HG02623 (cell line): ENCODE results near the gene TMIGD1.

ENCODE experiments used
- ATAC-seq: cut with Tn5 transposase; IDR thresholded peaks from one replicate; pipeline ENCODE4 v1.9.1; 2021; ENCODE audit warnings: moderate library complexity; ENCODE audit not compliant: unreplicated experiment

The TMIGD1 gene

DNA sequence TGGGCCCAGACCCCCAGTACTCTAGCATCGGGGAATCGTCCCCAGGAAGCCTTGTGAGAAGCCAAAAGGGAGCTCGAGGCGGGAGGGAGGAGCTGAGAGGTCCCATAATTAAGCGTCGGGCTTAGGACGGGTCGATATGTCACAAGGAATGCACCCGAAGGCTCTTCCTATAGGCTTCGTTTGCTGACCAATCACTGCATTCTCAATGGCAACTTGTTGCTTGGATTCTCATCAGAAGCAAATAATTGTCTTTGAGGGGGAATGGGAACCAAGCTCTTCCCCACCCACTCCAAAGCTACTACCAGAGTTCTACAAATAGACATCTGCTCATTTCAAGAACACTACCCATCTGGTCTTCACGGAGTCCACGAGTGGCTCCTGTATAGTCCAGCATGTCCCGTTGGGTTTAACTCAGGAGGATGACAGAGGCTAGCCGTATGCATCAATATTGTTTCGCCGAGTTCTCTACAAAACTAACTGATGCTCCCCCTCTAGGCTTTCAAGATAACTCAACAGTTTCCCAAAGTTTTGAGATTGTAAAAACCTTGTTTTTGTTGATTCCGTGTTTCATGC, 41.5 kb downstream of the TMIGD1 start:
- ATAC-seq: no peak

DNA sequence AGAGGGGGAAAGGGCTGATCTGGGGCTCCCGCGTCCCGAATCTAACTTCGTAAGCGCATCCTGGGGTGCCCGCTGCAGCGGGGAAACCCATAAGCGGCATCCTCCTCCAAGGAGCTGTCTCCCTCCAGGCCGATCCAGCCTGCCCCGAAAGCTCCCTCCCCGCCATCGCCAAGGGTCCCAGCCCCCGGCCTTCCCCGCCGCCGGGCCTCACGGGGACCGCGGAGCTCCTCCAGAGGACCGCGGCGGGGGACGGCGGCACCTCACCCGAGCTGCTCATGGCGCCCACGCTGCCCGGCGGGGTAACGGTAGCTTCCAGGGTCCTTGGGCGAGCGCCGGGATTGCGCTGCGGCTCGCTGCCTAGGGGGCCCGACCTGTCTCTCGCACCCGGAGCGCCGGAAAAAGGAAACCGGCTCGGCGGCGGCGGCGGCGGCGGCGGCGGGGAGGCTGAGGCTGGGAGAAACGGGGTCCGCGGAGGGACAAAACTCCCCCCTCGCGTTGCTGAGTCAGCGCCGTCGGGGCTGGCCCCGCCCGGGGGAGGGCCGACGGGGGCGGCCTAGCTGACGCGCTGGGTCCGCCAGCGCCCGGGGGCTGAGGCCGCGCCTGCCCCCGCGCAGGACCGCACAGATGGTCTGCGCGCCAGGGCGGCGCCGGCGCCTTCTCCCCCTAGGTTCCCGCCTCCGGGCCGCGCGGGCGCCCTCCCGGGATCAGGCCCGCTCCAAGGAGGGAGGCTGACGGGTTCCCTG, 42.1 kb downstream of the TMIGD1 start, which contains the start of gene BLMH:
Gene BLMH, minus strand, starts transcription at position 402 of the 743 bp plus-strand sequence. Its CDS starts 125 bp downstream, at position 277.
- ATAC-seq: peak; percentile 48

- peak; percentile 42 for ATAC-seq
These were observed 42.9 kb downstream of the TMIGD1 start for GRCh38 chr17:30290696-30291542.

- ATAC-seq: no peak
These were observed 43.8 kb downstream of the TMIGD1 start for GRCh38 chr17:30290077-30290476.

GRCh38 chr17:30279156-30279555, 54.7 kb downstream of the TMIGD1 start:
- ATAC-seq: no peak

DNA sequence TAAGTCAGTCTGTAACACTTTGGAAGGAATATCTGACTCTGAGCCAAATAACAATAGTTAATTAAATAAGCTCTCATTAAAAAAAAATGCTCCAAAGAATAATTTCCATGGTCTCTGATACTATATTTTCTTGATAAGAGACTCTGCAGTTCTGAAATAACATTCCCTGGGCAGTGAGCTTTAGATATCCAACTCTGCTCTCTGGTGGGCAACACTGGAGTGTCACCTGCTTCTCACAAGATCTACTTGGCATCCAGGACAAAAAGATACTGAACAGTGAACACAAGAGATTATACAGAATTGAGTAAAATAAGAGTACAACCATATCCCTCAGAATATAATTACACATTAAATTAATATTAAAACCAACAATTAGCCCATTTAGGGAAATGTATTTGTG, 55.8 kb downstream of the TMIGD1 start:
- ATAC-seq: no peak

DNA sequence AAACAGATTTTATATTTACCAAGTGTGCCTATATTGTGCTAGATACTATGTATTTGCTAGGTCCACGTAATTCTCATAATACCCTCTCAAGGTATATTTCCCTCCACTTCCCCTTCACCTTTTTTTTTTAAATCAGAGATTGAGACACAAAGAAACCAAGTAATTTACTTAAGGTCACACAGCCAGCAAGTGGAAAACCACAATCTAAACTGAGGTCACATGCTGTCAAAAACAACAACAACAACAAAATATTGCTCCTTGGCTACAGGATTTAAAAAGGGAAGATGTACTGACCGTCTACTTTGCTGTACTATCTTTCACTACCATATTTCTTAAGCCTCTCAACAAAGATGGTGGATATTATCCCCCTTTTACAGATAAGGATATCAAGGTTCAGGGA, 57.9 kb downstream of the TMIGD1 start:
- no peak for ATAC-seq

- ATAC-seq: no peak
These were observed 59.0 kb downstream of the TMIGD1 start for GRCh38 chr17:30274887-30275286.

DNA sequence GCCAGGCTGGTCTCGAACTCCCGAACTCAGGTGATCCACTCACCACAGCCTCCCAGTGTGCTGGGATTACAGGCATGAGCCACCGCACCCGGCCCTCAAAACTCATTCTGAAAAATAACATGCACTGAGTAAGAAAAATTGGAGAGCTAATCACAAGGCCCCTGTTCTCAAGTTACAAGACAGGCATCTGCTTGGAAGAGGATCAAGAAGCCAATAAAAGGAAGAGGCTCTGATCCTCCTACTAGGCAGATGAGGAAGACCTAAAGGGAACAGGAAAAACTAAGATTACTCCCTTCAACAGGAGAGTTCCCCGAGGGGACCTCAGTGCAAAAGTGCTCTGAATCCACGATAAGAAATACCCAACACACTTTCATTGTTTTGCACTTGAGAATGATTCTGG, 60.5 kb downstream of the TMIGD1 start:
- no peak for ATAC-seq

DNA sequence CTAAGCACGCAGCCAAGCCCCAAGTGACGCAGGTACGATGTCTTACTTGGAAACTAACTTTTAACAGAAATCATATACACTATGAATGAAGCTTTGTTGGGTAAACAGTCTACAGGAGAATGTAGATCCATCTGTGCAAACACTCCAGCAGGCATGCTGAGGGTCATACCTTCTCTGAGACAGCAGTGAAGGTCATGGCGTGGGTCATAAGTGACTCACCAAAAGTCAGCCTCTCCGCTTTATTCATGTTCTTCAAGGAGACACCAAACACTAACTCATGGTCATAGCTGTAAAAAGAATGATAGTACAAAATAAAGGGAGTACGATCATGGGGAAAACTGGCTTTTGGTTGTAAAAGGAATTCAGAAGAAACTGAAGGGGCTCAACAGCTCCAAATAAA, 62.8 kb downstream of the TMIGD1 start:
- no peak for ATAC-seq

- no peak for ATAC-seq
These were observed 66.2 kb downstream of the TMIGD1 start for GRCh38 chr17:30267625-30268024.
